Memory B cell (primary cell): ENCODE measurements around the gene VWC2.

Experiments used
- ATAC-seq: fragments of 150-1000 bp; cut with Tn5 transposase; 2 replicates; pipeline ENCODE4 v1.10.0; 2021; ENCODE audit warnings: low read depth, mild to moderate bottlenecking, moderate library complexity
- DNase-seq, 2 donors: peaks; one replicate each; pipeline ENCODE4 v3.0.0; 2022; ENCODE audit warnings: low spot score in 2 of 2
- H3K27ac Mint-ChIP-seq: one replicate; pipeline ENCODE4 v1.8.0; 2022; ENCODE audit warnings: mild to moderate bottlenecking, moderate library complexity, mixed read lengths
- H3K27me3 Mint-ChIP-seq: one replicate; pipeline ENCODE4 v1.8.0; 2022; ENCODE audit warnings: mixed read lengths
- H3K36me3 Mint-ChIP-seq: one replicate; pipeline ENCODE4 v1.8.0; 2022; ENCODE audit warnings: mild to moderate bottlenecking, mixed read lengths
- H3K4me1 Mint-ChIP-seq: one replicate; pipeline ENCODE4 v1.8.0; 2022; ENCODE audit warnings: mixed read lengths
- H3K4me3 Mint-ChIP-seq: one replicate; pipeline ENCODE4 v1.8.0; 2022; ENCODE audit warnings: mild to moderate bottlenecking, moderate library complexity, mixed read lengths
- H3K9me3 Mint-ChIP-seq: one replicate; pipeline ENCODE4 v1.8.0; 2022; ENCODE audit warnings: mixed read lengths

Gene VWC2

DNA sequence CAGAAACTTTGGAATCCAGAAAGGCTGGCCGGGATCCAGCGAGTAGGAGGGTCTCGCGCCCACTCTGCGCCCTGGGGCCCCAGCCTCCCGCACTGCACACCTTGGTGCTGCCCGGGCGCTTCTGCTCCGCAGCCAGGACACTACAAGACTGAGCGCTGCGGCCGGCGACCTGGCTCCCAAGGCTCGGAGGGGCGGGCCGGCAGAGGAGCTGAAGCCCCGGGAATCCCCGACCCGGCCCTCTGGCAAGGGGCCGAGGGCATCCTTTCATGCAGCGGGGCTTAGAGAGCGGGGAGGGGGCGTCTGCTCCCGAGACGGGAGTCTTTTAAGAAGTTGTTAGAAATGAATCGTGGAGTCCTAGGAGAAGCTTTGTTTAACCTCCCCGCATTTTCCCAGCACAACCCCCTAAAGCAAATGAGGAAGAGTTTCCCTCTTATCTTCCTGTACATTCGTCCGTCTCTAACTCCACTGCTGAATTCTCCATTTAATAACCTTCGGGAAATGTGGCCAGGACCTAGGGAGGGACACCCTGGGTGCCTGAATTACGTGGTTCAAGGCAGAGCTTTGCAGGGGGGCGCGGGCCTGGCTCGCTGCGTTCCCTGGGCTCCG lies 1.1 kb downstream of the VWC2 start:
- DNase-seq (no peak), ATAC-seq (no peak)
- Mint-ChIP-seq H3K4me1 (peaks cover 7% of the 10 kb centered on the region), H3K9me3 (no peaks in the 10 kb centered on the region), H3K36me3 (peaks cover 6% of the 10 kb centered on the region), H3K27me3 (peaks cover 20% of the 10 kb centered on the region), H3K27ac (no peak overlapping the region), H3K4me3 (no peak overlapping the region)

DNA sequence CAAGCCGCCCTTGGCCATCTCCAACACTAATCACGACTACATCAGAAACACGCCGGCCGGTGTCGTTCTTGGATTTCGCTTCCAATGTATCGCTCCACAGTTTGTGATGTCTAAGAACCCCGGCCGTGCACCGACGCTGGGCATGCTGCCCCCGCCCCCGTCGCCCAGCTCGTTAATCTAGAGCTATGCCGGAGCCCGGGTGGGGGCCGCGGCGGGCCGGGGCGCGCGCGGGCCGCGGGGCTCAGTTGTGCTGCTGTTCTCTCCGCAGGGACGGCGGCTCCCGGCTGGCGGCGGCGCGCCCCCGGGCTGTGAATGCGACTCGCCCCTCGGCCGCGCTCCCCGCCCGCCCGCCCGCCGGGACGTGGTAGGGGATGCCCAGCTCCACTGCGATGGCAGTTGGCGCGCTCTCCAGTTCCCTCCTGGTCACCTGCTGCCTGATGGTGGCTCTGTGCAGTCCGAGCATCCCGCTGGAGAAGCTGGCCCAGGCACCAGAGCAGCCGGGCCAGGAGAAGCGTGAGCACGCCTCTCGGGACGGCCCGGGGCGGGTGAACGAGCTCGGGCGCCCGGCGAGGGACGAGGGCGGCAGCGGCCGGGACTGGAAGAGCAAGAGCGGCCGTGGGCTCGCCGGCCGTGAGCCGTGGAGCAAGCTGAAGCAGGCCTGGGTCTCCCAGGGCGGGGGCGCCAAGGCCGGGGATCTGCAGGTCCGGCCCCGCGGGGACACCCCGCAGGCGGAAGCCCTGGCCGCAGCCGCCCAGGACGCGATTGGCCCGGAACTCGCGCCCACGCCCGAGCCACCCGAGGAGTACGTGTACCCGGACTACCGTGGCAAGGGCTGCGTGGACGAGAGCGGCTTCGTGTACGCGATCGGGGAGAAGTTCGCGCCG lies 1.9 kb downstream of the VWC2 start:
- peaks cover 21% of the 10 kb centered on the region for H3K27me3 Mint-ChIP-seq

DNA sequence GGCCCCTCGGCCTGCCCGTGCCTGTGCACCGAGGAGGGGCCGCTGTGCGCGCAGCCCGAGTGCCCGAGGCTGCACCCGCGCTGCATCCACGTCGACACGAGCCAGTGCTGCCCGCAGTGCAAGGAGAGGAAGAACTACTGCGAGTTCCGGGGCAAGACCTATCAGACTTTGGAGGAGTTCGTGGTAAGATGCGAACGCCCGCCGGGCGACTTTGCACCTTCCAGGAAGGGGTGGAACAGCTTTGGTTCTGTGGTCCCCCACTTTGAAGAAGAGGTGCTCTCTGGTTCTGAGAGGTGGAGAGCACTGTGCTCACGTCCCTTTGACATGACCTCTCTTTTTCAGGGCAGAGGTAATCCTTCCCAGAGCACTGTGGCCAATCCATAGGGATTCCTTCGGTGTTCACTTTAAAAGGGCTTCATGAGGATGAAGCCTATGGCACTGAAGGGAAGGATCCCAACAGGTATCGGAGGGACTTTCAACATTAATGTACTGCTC lies 2.6 kb downstream of the VWC2 start:
- no peak for ATAC-seq
- peaks cover 14% of the 10 kb centered on the region for H3K27me3 Mint-ChIP-seq

More for the DNA sequence above, 1.9 kb downstream of the VWC2 start:
- Mint-ChIP-seq H3K9me3 (no peaks in the 10 kb centered on the region), H3K36me3 (peaks cover 6% of the 10 kb centered on the region), H3K27ac (no peak overlapping the region), H3K4me1 (peaks cover 7% of the 10 kb centered on the region), H3K4me3 (no peak overlapping the region)
- ATAC-seq = no peak
- DNase-seq = no peak

DNA sequence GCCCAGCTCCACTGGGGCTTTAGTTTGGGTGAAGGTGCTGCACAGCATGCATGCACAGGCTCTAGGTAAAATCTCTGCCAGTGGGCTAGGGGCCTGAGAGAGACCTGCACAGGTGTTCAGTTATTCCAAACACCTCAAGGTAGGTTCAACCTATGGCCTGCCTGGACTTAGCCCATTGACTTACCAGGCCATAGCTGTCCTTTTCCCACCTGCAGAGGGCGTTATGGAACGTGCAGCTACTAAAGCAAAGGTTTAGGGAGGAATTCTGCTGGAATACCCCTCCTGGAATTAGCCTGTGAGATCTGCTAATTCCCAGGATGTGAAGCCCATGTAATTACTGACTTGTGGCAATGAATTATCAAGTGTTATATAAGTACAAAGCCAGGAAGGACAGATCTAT lies 3.6 kb downstream of the VWC2 start:
- H3K27ac Mint-ChIP-seq = no peak overlapping the region
- no peak overlapping the region for H3K4me3 Mint-ChIP-seq
- H3K4me1 Mint-ChIP-seq = peaks cover 5% of the 10 kb centered on the region
- peaks cover 1% of the 10 kb centered on the region for H3K9me3 Mint-ChIP-seq
- no peak for DNase-seq
- peaks cover 3% of the 10 kb centered on the region for H3K36me3 Mint-ChIP-seq
- H3K27me3 Mint-ChIP-seq = peaks cover 9% of the 10 kb centered on the region
- no peak for ATAC-seq

More for the DNA sequence above, 2.6 kb downstream of the VWC2 start:
- Mint-ChIP-seq H3K27ac (no peak overlapping the region), H3K4me3 (no peak overlapping the region), H3K9me3 (no peaks in the 10 kb centered on the region), H3K36me3 (peaks cover 6% of the 10 kb centered on the region), H3K4me1 (peaks cover 7% of the 10 kb centered on the region)
- no peak for DNase-seq

DNA sequence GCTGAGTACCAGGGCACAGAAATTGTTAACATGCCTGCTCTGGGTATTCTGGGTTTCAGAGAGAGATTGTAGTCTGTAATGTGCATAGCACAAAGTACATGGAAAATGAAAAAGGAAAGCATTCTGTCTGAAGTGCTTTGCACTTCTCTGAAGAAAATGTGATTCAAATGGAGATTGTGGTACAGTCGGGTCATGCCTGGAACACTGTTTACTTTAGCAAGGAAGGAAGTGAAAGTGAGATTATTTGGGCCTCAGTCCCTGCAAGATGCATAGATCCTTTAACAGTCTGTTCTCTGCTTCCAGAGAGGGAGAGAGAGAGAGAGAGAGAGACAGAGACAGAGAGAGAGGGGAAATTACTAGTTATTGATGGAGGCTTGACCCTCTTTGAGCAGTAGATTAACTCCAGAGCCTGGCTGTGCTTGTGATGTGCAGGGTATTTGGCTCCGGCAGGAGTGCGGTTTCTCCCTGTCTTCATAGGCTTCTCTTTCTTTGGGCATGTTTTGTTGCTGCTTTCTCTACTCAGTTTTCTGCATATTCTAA lies 5.4 kb downstream of the VWC2 start:
- Mint-ChIP-seq H3K4me3 (no peak overlapping the region), H3K36me3 (no peaks in the 10 kb centered on the region), H3K9me3 (peaks cover 1% of the 10 kb centered on the region), H3K27me3 (peaks cover 5% of the 10 kb centered on the region), H3K27ac (no peak overlapping the region), H3K4me1 (peaks cover 2% of the 10 kb centered on the region)
- no peak for DNase-seq
- no peak for ATAC-seq

DNA sequence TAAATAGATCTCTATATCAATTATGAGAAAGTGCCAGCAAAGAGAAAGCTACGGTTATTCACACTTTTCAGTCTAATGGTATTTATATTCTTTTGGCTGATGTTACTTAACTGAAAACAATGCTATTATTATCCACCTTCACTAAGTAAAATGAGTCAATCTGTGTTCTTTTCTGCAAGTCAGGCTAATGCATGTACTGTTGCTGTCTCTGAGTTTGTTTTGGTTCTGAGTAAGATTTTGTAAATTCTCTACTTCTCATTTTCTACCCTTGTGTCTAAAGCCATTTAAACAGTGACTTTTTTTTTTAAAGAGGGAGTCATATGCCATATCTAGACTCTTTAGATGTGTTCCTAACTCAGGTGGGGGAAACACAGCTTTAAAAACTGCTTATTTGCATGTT lies 7.5 kb downstream of the VWC2 start:
- DNase-seq (no peak), ATAC-seq (no peak)
- peaks cover 4% of the 10 kb centered on the region for H3K27me3 Mint-ChIP-seq
- H3K36me3 Mint-ChIP-seq = no peaks in the 10 kb centered on the region
- H3K9me3 Mint-ChIP-seq = peaks cover 3% of the 10 kb centered on the region
- H3K27ac Mint-ChIP-seq = no peak overlapping the region
- peaks cover 2% of the 10 kb centered on the region for H3K4me1 Mint-ChIP-seq
- no peak overlapping the region for H3K4me3 Mint-ChIP-seq

DNA sequence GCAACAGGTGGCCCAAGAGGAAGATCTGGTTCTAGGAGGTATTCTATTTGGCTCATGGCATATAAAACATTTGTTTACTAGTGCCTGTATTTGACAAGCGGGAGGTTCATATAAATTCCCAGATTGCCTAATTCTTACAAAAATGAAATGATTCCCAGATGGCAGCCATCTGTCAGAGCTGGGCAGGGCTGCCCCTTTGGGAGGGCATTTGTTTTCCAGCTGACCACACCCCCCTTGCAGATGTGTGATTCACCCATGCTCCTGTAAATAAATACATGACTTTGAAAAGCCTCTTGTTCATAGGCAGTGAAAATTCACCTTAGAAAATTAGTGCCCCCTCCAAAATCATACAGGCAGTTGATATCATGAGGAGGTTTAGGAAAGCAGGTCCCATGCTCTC lies 8.6 kb downstream of the VWC2 start:
- DNase-seq (no peak), ATAC-seq (no peak)
- Mint-ChIP-seq H3K27me3 (peaks cover 4% of the 10 kb centered on the region), H3K4me1 (peaks cover 2% of the 10 kb centered on the region), H3K36me3 (no peaks in the 10 kb centered on the region), H3K9me3 (peaks cover 3% of the 10 kb centered on the region), H3K27ac (no peak overlapping the region), H3K4me3 (no peak overlapping the region)

DNA sequence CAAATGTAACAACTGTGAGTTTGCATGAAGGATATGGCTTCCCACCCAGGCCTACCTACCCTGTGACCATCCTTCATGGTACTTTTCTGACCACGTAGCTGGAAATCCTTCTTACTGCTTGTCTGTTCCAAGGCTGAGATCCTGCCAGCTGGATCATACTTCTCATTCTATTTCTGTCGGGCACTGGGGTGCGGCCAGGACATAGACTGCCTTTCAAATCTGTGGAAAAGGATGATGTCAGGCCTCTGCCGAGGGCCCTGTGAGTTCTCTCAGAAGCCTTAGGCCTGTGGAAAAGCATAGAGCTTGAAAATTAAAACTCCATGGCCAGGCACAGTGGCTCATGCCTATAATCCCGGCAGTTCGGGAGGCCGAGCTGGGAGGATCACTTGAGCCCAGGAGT lies 10.0 kb downstream of the VWC2 start:
- Mint-ChIP-seq H3K27me3 (peaks cover 4% of the 10 kb centered on the region), H3K4me3 (no peak overlapping the region)
- no peak for ATAC-seq

DNA sequence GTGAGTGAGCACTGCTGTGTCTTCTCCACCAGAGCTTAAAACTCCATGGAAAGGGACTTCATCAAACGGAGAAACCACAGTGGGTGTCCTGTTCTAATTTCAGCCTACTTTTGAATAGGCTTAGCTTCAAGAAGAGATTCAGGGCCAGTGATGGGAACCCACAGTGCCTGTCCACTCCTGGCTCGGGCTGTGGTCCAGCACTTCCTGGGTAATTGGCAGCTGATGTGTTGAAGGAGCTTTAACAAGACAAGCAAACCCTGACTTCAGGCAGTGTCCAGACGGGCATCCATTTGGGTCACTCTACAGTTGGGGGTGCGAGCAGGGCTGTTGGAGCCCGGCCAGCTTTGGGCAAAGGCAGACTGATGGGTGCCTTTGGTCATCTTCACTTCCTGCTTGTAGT lies 14.5 kb downstream of the VWC2 start:
- no peak for ATAC-seq
- H3K36me3 Mint-ChIP-seq = no peaks in the 10 kb centered on the region

More for the DNA sequence above, 10.0 kb downstream of the VWC2 start:
- Mint-ChIP-seq H3K4me1 (peaks cover 2% of the 10 kb centered on the region), H3K27ac (no peak overlapping the region), H3K36me3 (no peaks in the 10 kb centered on the region), H3K9me3 (peaks cover 6% of the 10 kb centered on the region)
- no peak for DNase-seq

DNA sequence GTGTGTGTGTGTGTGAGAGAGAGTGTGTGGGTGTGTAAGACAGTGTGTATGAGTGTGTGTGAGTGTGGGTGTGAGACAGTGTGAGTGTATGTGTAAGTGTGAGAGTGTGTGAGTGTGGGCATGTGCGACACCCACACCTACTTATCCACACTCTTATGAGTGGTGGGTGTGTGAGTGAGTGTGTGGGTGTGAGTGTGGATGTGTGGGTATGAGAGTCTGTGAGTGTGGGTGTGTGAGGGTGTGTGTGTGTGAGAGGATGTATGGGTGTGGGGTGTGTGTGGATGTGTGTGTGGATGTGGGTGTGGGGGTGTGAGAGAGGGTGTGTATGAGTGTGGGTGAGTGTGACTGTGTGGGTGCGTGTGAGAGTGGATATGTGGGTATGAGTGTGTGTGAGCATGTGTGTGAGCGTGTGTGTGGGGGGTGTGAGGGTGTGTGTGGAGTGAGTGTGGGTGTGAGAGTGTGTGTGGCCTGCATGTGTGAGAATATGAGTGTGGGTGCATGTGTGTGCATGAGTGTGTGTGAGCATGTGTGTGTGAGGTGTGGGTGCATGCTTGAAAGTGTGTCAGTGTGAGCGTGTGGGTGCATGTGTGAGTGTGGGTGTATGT lies 15.1 kb downstream of the VWC2 start:
- Mint-ChIP-seq H3K9me3 (peaks cover 11% of the 10 kb centered on the region), H3K27me3 (no peaks in the 10 kb centered on the region), H3K4me3 (no peak overlapping the region), H3K27ac (no peak overlapping the region), H3K4me1 (no peaks in the 10 kb centered on the region), H3K36me3 (no peaks in the 10 kb centered on the region)
- DNase-seq (no peak), ATAC-seq (no peak)

More for the DNA sequence above, 14.5 kb downstream of the VWC2 start:
- H3K4me1 Mint-ChIP-seq = no peaks in the 10 kb centered on the region
- no peak overlapping the region for H3K4me3 Mint-ChIP-seq
- H3K27me3 Mint-ChIP-seq = no peaks in the 10 kb centered on the region
- no peak for DNase-seq
- H3K27ac Mint-ChIP-seq = no peak overlapping the region
- H3K9me3 Mint-ChIP-seq = peaks cover 11% of the 10 kb centered on the region

DNA sequence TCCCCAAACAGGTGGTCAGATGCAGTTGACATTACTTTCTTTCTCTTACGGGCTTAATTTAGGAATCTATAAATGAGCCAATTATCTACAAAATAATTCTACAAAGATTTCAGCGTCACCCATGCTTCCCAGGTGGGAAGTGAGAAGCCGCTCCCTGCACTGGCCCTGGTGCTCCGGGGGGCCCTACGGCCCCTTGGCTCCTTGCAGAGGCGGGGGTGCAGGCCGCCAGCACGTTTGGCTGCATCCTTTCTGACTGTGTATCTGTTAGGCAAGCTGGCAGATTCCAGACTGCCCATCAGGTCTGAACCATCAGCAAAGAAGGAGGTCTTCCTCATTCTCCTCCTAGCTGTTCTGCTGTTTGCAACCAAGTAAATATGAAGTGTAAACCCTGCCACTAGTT lies 16.3 kb downstream of the VWC2 start:
- no peaks in the 10 kb centered on the region for H3K4me1 Mint-ChIP-seq
- no peak overlapping the region for H3K4me3 Mint-ChIP-seq
- peaks cover 11% of the 10 kb centered on the region for H3K9me3 Mint-ChIP-seq
- DNase-seq = no peak
- H3K27ac Mint-ChIP-seq = no peak overlapping the region
- H3K27me3 Mint-ChIP-seq = no peaks in the 10 kb centered on the region
- H3K36me3 Mint-ChIP-seq = no peaks in the 10 kb centered on the region
- ATAC-seq = no peak

DNA sequence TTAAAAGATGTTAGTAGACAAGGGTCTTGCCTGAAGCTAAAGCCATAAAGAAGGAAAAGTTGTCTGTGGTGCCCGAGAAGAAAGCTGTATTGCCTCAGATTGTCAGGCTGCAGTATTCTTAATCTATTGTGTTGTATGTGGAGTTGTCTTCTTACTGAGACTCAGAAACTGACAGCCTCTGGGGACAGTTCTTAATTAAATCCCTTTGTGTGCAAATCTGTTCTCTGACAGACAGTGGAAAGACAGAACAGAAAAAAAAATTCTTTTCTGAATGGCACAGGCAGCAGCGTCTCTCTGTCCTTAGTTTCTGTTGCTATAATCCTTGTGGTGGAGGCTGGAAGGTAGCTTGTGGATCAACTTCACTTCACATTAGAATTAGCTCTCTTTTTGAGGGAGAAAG lies 16.8 kb downstream of the VWC2 start:
- no peaks in the 10 kb centered on the region for H3K36me3 Mint-ChIP-seq
- H3K4me1 Mint-ChIP-seq = no peaks in the 10 kb centered on the region
- H3K27ac Mint-ChIP-seq = no peak overlapping the region

DNA sequence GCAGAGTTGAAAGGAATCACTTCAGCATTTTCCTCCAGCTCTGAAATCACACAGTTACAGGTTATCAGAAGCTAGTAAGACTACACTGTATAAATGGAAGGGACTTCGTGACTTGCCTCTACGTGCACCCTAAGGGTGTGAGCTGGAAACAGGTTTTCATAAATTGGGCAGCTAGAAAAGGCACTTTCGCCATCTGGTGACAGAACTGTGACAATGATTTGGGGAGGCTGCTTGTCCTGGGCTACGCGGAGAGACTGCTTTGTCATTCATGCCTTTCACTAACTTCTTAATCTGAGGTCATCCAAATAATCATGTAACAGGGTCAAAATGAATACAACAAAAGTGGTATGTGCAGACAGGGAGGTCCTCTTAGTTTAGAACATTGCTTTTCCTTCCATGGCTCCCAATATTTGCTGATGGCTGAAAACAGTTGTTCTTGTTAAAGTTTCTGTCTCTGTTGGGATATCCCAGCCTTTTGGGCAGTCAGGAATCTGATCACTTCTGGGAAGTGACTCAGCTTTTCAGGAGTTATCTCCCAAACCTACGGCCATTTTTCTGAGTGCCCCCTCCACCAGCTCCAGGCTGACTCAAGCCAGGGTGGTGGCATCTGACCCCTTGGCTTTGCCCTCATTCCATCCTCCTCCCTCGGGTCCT lies 17.8 kb downstream of the VWC2 start:
- Mint-ChIP-seq H3K4me1 (no peaks in the 10 kb centered on the region), H3K36me3 (no peaks in the 10 kb centered on the region), H3K9me3 (peaks cover 10% of the 10 kb centered on the region), H3K27ac (no peak overlapping the region), H3K4me3 (no peak overlapping the region), H3K27me3 (no peaks in the 10 kb centered on the region)
- ATAC-seq (no peak), DNase-seq (no peak)

More for the DNA sequence above, 16.8 kb downstream of the VWC2 start:
- ATAC-seq = no peak
- Mint-ChIP-seq H3K9me3 (peaks cover 11% of the 10 kb centered on the region), H3K4me3 (no peak overlapping the region), H3K27me3 (no peaks in the 10 kb centered on the region)
- DNase-seq = no peak
